ENCODE data around the gene SRA1.

The SRA1 gene

GRCh38 chr5:140565024-140565779, 7.9 kb upstream of the SRA1 start:
- Mint-ChIP-seq H3K9me3 (no peaks in the 10 kb centered on the region), H3K27me3 (no peaks in the 10 kb centered on the region), H3K27ac (peak overlapping the region; percentile 98), H3K36me3 (ENCODE audit: low read depth) (peaks cover 28% of the 10 kb centered on the region), H3K4me1 (peaks cover 57% of the 10 kb centered on the region), H3K4me3 (peak overlapping the region; percentile 97)
- ATAC-seq = no peak
- no peak for DNase-seq

DNA sequence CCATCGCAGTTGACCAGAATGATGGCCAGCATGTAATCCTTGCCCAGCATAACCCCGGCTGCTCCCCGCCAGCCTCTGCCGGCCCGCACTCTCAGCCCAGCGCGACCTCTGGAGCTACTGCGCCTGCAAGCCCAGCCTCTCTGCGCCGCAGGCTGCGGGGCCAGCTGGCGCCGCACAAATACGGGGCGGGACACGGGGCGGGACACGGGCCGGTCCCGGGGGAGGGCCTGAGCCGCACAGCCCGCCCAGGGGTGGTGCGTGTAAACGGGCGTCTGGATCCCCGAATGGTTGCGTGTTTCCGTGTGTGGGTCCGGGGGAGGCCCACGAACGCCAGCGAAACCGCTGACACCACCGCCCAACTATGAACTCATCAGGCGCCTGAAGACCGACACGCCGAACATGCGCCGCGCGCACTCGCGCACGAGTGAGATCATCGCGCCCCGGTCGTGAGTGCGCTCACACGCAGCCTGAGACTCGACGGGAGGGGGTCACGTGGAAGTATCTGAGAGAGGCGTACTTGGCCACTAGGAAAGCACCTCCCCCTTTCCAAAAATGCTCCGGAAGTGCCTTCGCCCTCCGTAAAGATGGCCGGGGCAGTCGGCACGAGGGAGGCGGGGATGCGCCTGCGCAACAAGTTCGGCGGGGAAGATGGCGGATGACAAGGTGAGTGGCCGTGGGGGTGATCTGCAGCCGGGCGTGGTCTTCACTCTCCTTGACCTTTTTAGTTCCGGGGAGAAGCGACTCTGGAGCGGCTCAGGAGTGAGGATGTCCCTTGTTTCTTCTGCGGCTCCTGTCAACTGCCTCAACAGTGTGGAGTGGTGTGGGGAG, 7.1 kb upstream of the SRA1 start, which contains the start of the genes APBB3 and SLC35A4:
TSS of gene APBB3 (minus strand) at position 403 of the 828 bp plus-strand sequence. CDS start at position 50, 353 bp downstream.
TSS of gene SLC35A4 (plus strand) at position 633 of the 828 bp plus-strand sequence. CDS start 2,342 bp downstream, outside the sequence.
- H3K27me3 Mint-ChIP-seq = no peaks in the 10 kb centered on the region
- H3K27ac Mint-ChIP-seq = peak within 1 kb of the TSS; percentile 98
- peaks cover 51% of the 10 kb centered on the region for H3K4me1 Mint-ChIP-seq
- H3K9me3 Mint-ChIP-seq = no peaks in the 10 kb centered on the region
- ATAC-seq = peak; percentile 90
- DNase-seq = peak; percentile 95
- peak within 1 kb of the TSS; percentile 97 for H3K4me3 Mint-ChIP-seq
- peaks cover 28% of the 10 kb centered on the region for H3K36me3 Mint-ChIP-seq (ENCODE audit: low read depth)

DNA sequence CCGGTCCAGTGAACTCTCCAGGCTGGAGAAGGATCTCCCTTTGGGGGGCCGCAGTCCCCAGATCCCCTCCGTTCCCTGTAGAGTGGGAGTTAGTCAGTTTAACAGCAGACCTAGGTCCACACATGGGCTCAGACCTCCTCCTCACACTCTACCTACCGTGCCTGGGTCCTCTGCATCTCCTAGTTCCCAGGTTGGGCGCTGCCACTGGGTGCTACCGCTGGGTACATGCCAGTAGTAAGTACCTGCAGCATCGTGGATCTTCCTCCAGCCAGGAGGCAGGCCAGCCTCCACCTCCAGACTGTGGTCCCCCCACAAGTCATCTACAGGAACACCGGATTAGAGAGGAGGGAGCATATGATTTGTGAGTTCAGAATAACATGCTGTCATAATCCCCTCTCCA, 6.3 kb upstream of the SRA1 start:
- H3K36me3 Mint-ChIP-seq (ENCODE audit: low read depth) = peaks cover 28% of the 10 kb centered on the region
- no peaks in the 10 kb centered on the region for H3K9me3 Mint-ChIP-seq
- no peaks in the 10 kb centered on the region for H3K27me3 Mint-ChIP-seq
- ATAC-seq = no peak
- peaks cover 43% of the 10 kb centered on the region for H3K4me1 Mint-ChIP-seq
- peak overlapping the region; percentile 98 for H3K27ac Mint-ChIP-seq
- H3K4me3 Mint-ChIP-seq = peak overlapping the region; percentile 97
- no peak for DNase-seq

GRCh38 chr5:140561753-140562523, 4.7 kb upstream of the SRA1 start:
- no peak overlapping the region for H3K27ac Mint-ChIP-seq
- peaks cover 18% of the 10 kb centered on the region for H3K36me3 Mint-ChIP-seq (ENCODE audit: low read depth)
- H3K27me3 Mint-ChIP-seq = no peaks in the 10 kb centered on the region
- no peak for ATAC-seq
- H3K4me3 Mint-ChIP-seq = no peak overlapping the region
- no peaks in the 10 kb centered on the region for H3K9me3 Mint-ChIP-seq
- H3K4me1 Mint-ChIP-seq = peaks cover 44% of the 10 kb centered on the region
- DNase-seq = no peak

DNA sequence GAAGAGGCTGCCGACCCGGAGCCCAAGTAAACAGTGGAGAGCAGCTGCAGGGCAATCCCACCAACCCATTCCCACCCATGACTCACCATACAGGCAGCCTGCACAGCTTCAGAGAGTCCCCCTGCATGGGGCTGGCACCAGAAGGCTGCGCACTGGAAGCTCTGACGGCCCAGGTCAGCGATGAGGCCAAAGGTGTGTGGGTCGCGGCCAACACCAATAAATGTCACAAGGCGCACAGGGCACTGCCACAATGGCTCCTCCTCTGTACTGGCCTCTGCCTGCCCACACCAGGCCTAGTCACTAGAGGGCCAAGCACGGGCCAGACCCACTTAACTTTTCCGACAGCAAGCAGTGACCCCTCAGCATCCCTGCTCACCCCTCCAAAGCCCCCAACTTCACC, 3.0 kb upstream of the SRA1 start:
- no peaks in the 10 kb centered on the region for H3K27me3 Mint-ChIP-seq
- no peaks in the 10 kb centered on the region for H3K9me3 Mint-ChIP-seq
- H3K27ac Mint-ChIP-seq = no peak overlapping the region
- H3K4me3 Mint-ChIP-seq = no peak overlapping the region
- ATAC-seq = no peak
- DNase-seq = no peak
- peaks cover 20% of the 10 kb centered on the region for H3K36me3 Mint-ChIP-seq (ENCODE audit: low read depth)
- H3K4me1 Mint-ChIP-seq = peaks cover 44% of the 10 kb centered on the region

DNA sequence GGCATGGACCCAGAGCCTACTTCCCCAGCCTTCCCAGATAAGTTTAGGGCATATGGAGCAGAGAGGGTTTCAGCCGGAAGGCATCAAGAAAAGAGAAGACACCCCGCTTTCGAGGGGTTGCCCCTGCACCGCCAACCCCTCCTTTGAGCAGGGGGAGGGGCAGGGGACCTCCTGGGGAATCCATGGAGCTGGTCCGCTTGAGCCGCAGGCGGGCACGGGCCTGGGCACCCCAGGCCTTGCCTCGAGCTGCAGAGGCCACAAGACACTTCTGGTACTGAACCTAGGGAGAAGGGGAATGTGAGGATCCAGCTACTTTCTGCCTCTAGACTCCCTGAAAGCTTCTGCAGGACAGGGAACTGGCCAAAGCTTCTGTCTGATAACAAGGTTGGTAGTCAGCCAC, 1.3 kb upstream of the SRA1 start:
- H3K27me3 Mint-ChIP-seq = no peaks in the 10 kb centered on the region

DNA sequence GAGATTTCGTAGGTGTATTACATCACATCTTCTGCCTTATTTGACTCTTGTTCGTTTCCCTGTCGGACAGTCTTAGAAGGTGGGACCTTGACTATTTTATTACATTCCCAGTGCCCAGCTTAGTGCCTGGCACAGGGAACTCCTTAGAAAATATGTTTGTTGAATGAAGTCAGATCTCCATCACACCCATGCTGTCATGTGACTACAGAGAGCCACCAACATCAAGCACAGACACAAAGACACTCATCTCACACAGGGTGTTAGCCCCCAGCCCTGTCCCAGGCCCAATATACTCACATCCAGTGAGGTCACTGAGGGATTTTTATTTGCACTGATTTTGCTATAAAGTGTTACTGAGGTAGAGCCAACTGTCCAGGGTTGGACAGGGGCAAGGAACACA, 692 bp upstream of the SRA1 start:
- Mint-ChIP-seq H3K27me3 (no peaks in the 10 kb centered on the region), H3K9me3 (no peaks in the 10 kb centered on the region), H3K36me3 (ENCODE audit: low read depth) (peaks cover 28% of the 10 kb centered on the region), H3K4me3 (peak overlapping the region; percentile 93), H3K27ac (peak overlapping the region; percentile 83), H3K4me1 (peaks cover 48% of the 10 kb centered on the region)
- DNase-seq (no peak), ATAC-seq (no peak)

More for the DNA sequence above, 1.3 kb upstream of the SRA1 start:
- ATAC-seq (no peak), DNase-seq (no peak)
- Mint-ChIP-seq H3K9me3 (no peaks in the 10 kb centered on the region), H3K4me1 (peaks cover 47% of the 10 kb centered on the region), H3K27ac (no peak overlapping the region), H3K36me3 (ENCODE audit: low read depth) (peaks cover 22% of the 10 kb centered on the region), H3K4me3 (no peak overlapping the region)

GRCh38 chr5:140556438-140556837, 835 bp downstream of the SRA1 start:
- no peak for DNase-seq
- peak overlapping the region; percentile 93 for H3K4me3 Mint-ChIP-seq
- H3K9me3 Mint-ChIP-seq = no peaks in the 10 kb centered on the region
- peaks cover 38% of the 10 kb centered on the region for H3K36me3 Mint-ChIP-seq (ENCODE audit: low read depth)
- no peaks in the 10 kb centered on the region for H3K27me3 Mint-ChIP-seq
- H3K27ac Mint-ChIP-seq = peak overlapping the region; percentile 83
- ATAC-seq = no peak
- H3K4me1 Mint-ChIP-seq = peaks cover 54% of the 10 kb centered on the region

GRCh38 chr5:140555747-140556312, 1.4 kb downstream of the SRA1 start:
- no peaks in the 10 kb centered on the region for H3K27me3 Mint-ChIP-seq
- H3K4me3 Mint-ChIP-seq = peak overlapping the region; percentile 93
- H3K9me3 Mint-ChIP-seq = no peaks in the 10 kb centered on the region
- peak overlapping the region; percentile 83 for H3K27ac Mint-ChIP-seq
- no peak for DNase-seq
- H3K36me3 Mint-ChIP-seq (ENCODE audit: low read depth) = peaks cover 42% of the 10 kb centered on the region
- peaks cover 58% of the 10 kb centered on the region for H3K4me1 Mint-ChIP-seq
- no peak for ATAC-seq

- H3K4me3 Mint-ChIP-seq = peak overlapping the region; percentile 93
- H3K27ac Mint-ChIP-seq = peak overlapping the region; percentile 83
- DNase-seq (no peak), ATAC-seq (no peak)
- H3K4me1 Mint-ChIP-seq = peaks cover 64% of the 10 kb centered on the region
- H3K27me3 Mint-ChIP-seq = no peaks in the 10 kb centered on the region
- H3K9me3 Mint-ChIP-seq = no peaks in the 10 kb centered on the region
- peaks cover 53% of the 10 kb centered on the region for H3K36me3 Mint-ChIP-seq (ENCODE audit: low read depth)
Measured at GRCh38 chr5:140554454-140554853, 2.8 kb downstream of the SRA1 start.

DNA sequence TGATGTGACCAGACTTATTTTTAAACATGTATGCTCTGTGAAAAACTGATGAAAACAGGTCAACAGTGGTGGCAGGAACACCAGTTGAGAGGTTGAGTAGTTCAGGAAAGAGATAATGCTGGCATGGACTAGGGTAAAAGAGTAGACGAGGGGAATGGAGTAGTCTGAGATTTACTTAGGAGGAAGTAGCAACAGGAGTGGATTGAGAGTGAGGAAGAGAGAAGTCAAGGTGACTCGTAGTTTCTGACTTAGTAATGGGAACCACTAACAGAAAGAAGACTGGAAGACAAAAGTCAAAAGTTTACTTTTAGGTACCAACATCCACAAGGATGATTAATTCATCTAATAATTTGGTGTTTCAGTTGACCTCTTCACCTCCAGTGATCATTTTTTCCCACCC, 3.6 kb downstream of the SRA1 start:
- Mint-ChIP-seq H3K9me3 (no peaks in the 10 kb centered on the region), H3K27ac (peak overlapping the region; percentile 83), H3K27me3 (no peaks in the 10 kb centered on the region), H3K36me3 (ENCODE audit: low read depth) (peaks cover 59% of the 10 kb centered on the region), H3K4me3 (peak overlapping the region; percentile 93), H3K4me1 (peaks cover 72% of the 10 kb centered on the region)
- DNase-seq (no peak), ATAC-seq (peak; percentile 50)

DNA sequence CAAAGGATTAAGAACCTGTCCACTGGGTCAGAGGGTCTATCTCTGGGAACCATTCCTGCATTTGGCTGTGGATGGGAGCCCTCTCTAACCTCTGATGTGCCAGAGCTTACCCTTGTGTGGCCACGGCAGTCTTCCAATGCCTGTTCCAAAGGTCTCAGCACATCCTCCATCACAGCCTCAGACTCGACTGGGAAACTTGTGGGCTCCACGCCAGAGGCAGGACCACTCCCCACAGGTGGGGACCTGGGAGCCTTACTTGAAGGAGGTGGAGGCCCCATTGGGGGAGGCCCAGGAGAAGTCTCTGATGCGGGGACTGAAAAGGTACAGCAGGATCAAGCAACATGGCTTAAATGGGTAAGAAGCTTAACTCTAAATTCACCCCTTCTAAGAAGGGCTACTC, 5.4 kb downstream of the SRA1 start:
- no peak overlapping the region for H3K4me3 Mint-ChIP-seq
- ATAC-seq = no peak
- H3K27ac Mint-ChIP-seq = peak overlapping the region; percentile 68
- no peaks in the 10 kb centered on the region for H3K9me3 Mint-ChIP-seq
- no peak for DNase-seq
- H3K36me3 Mint-ChIP-seq (ENCODE audit: low read depth) = peaks cover 59% of the 10 kb centered on the region
- peaks cover 77% of the 10 kb centered on the region for H3K4me1 Mint-ChIP-seq
- H3K27me3 Mint-ChIP-seq = no peaks in the 10 kb centered on the region

DNA sequence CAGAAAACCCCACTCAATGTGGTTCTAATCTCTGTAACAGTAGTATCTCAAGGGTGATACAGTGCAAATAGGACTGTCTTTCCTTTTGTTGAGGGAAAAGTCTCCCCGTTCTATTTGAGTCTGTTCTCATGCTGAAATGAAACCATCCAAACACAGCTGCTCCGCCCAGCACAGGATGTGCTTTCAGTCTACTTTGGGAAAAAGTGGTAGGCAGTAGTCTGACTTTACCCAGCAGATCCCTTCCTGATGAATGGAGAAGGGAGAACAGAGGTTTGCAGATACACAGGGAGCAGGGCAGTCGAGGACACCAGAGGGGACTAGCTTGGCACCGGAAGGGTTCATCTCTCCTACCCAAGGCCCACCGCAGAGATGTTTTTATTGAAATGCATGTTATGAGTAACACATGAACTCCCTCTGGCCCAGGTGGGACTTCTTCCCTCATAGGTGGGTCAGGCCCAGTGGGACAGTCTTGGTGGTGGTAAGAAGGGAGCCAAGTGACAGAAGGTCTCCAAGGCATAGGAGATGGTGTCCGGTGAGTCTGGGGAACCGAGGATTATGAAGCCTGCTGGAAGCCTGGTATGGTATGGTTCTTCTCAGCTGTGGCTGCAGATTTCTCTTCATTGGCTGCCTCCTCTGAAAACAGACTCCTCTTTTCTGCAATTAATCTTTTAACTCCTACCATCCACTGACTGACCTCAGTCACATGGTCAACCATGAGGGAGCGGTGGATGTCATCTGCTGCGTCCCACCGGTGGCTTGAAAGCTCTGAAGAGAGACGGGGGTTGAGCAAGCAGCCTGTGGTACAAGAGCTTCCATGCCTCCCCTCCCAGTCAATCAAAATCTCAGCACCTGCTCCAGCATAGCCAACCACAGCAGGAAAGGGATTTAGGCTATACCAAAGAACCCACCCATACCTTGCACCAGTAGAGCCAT, 6.9 kb downstream of the SRA1 start:
- ATAC-seq = no peak
- no peak for DNase-seq
- Mint-ChIP-seq H3K9me3 (no peaks in the 10 kb centered on the region), H3K27ac (peak overlapping the region; percentile 92), H3K4me1 (peaks cover 69% of the 10 kb centered on the region), H3K27me3 (no peaks in the 10 kb centered on the region), H3K4me3 (no peak overlapping the region), H3K36me3 (ENCODE audit: low read depth) (peaks cover 48% of the 10 kb centered on the region)
